HG03575 (cell line): ENCODE measurements around the gene WNT7A.

Experiments used
- ATAC-seq: cut with Tn5 transposase; IDR thresholded peaks from one replicate; pipeline ENCODE4 v1.9.1; 2021; ENCODE audit not compliant: unreplicated experiment, insufficient number of reproducible peaks, low FRiP score; ENCODE audit errors: extremely low read depth

WNT7A gene

GRCh38 chr3:13887495-13888300 lies 7.8 kb upstream of the WNT7A start:
- ATAC-seq, result no peak

- no peak for ATAC-seq
Observed at GRCh38 chr3:13886593-13887129, 6.8 kb upstream of the WNT7A start.

- no peak for ATAC-seq
Observed at GRCh38 chr3:13885704-13886010, 5.8 kb upstream of the WNT7A start.

- no peak for ATAC-seq
Observed at GRCh38 chr3:13884851-13885703, 5.2 kb upstream of the WNT7A start.

GRCh38 chr3:13883681-13884080 lies 3.8 kb upstream of the WNT7A start:
- no peak for ATAC-seq

- ATAC-seq, result no peak
Observed at GRCh38 chr3:13882876-13883275, 3.0 kb upstream of the WNT7A start.

- ATAC-seq, result no peak
Observed at GRCh38 chr3:13881536-13882410, 1.9 kb upstream of the WNT7A start.

GRCh38 chr3:13880811-13881156 lies 913 bp upstream of the WNT7A start:
- no peak for ATAC-seq

- no peak for ATAC-seq
Observed at GRCh38 chr3:13879102-13879945, 547 bp downstream of the WNT7A start.

GRCh38 chr3:13878281-13879101 lies 1.4 kb downstream of the WNT7A start:
- no peak for ATAC-seq

GRCh38 chr3:13877911-13878280 lies 2.0 kb downstream of the WNT7A start:
- no peak for ATAC-seq

GRCh38 chr3:13876451-13877100 lies 3.3 kb downstream of the WNT7A start:
- ATAC-seq, result no peak

- no peak for ATAC-seq
Observed at GRCh38 chr3:13874891-13875290, 5.0 kb downstream of the WNT7A start.

- no peak for ATAC-seq
Observed at GRCh38 chr3:13873818-13874217, 6.1 kb downstream of the WNT7A start.

GRCh38 chr3:13872451-13872850 lies 7.4 kb downstream of the WNT7A start:
- no peak for ATAC-seq

- no peak for ATAC-seq
Observed at GRCh38 chr3:13871791-13872190, 8.1 kb downstream of the WNT7A start.

GRCh38 chr3:13870902-13871301 lies 9.0 kb downstream of the WNT7A start:
- ATAC-seq, result no peak
